Liver (tissue), 3 donors: ENCODE results near the gene FTCD.

Experiments used
- EGR1 ChIP-seq, 2 donors: IDR thresholded peaks; 2 replicates each; pipeline ENCODE4 v1.6.1; 2016 to 2018; ENCODE audit warnings: antibody characterized with exemption in 2 of 2, low read depth in 2 of 2
- FOXA2 ChIP-seq: IDR thresholded peaks from 2 replicates; pipeline ENCODE4 v1.6.1; 2016; ENCODE audit warnings: antibody characterized with exemption
- GABPA ChIP-seq, 2 donors: IDR thresholded peaks in 1 of 2; conservative IDR thresholded peaks in 1 of 2; 2 replicates each; pipeline ENCODE4 v1.6.1; 2016; ENCODE audit warnings: antibody characterized with exemption in 2 of 2, mild to moderate bottlenecking in 1 of 2, moderate library complexity in 1 of 2
- HNF4G ChIP-seq: IDR thresholded peaks from 2 replicates; pipeline ENCODE4 v1.6.1; 2016; ENCODE audit warnings: antibody characterized with exemption
- JUND ChIP-seq, 2 donors: IDR thresholded peaks; 2 replicates each; pipeline ENCODE4 v1.6.1; 2016; ENCODE audit warnings: antibody characterized with exemption in 2 of 2
- RAD21 ChIP-seq, 2 donors: IDR thresholded peaks; 2 replicates each; pipeline ENCODE4 v1.6.1; 2016; ENCODE audit warnings: antibody characterized with exemption in 2 of 2, mild to moderate bottlenecking in 2 of 2
- SP1 ChIP-seq: IDR thresholded peaks from 2 replicates; pipeline ENCODE4 v1.6.1; 2018; ENCODE audit warnings: antibody characterized with exemption, mild to moderate bottlenecking
- TAF1 ChIP-seq: conservative IDR thresholded peaks from 2 replicates; pipeline ENCODE4 v1.6.1; 2016; ENCODE audit warnings: antibody characterized with exemption, mild to moderate bottlenecking
- YY1 ChIP-seq: IDR thresholded peaks from 2 replicates; pipeline ENCODE4 v1.6.1; 2016; ENCODE audit warnings: antibody characterized with exemption, mild to moderate bottlenecking
- TF ChIP-seq, protein P1 (sequence below): fragments of 150-350 bp; IDR thresholded peaks from 2 replicates; pipeline ENCODE4 v1.5.1; 2017; ENCODE audit warnings: improper control_type of control experiment, low read depth, low read length; ENCODE audit not compliant: missing input control
- TF ChIP-seq, protein P2 (sequence below): IDR thresholded peaks from 2 replicates; pipeline ENCODE4 v1.6.1; 2016; ENCODE audit warnings: antibody characterized with exemption, mild to moderate bottlenecking
- TF ChIP-seq, protein P3 (sequence below): IDR thresholded peaks from 2 replicates; pipeline ENCODE4 v1.6.1; 2016; ENCODE audit warnings: antibody characterized with exemption
- TF ChIP-seq, protein P4 (sequence below): IDR thresholded peaks from 2 replicates; pipeline ENCODE4 v1.6.1; 2016; ENCODE audit warnings: antibody characterized with exemption
- TF ChIP-seq, protein P5 (sequence below): IDR thresholded peaks from 2 replicates; pipeline ENCODE4 v1.6.1; 2016; ENCODE audit warnings: antibody characterized with exemption
- donor health status: healthy.
- donor health status: healthy.

DNA sequence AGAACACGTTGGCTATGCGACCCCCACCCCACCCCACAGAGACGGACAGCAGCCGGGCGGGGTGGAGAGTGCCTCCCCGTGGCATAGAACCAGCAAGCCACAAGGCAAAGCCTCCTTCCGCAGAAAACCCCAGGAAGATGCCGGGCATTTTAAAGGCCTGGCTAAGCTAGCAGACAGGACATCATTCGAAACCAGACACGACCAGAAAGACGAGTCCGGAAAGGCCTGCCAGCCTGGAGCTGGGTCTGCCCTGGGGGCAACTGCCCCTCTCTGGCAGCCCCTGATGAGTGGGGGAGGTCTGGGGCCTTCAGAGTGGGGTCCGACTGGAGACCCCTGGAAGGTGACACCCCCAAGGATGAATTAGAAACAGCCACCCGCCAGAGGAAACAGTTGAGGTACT, 8.5 kb downstream of the FTCD start:
- TF ChIP-seq, protein P1, sequence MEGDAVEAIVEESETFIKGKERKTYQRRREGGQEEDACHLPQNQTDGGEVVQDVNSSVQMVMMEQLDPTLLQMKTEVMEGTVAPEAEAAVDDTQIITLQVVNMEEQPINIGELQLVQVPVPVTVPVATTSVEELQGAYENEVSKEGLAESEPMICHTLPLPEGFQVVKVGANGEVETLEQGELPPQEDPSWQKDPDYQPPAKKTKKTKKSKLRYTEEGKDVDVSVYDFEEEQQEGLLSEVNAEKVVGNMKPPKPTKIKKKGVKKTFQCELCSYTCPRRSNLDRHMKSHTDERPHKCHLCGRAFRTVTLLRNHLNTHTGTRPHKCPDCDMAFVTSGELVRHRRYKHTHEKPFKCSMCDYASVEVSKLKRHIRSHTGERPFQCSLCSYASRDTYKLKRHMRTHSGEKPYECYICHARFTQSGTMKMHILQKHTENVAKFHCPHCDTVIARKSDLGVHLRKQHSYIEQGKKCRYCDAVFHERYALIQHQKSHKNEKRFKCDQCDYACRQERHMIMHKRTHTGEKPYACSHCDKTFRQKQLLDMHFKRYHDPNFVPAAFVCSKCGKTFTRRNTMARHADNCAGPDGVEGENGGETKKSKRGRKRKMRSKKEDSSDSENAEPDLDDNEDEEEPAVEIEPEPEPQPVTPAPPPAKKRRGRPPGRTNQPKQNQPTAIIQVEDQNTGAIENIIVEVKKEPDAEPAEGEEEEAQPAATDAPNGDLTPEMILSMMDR = no peak
- TF ChIP-seq YY1 (no peak), RAD21 (IDR thresholded peaks at IDR 0.05) (no peak), TAF1 (no peak), SP1 (no peak), GABPA (IDR thresholded peaks at IDR 0.05 in 1 of 2, conservative IDR thresholded peaks at IDR 0.05 in 1 of 2) (no peak), EGR1 (IDR thresholded peaks at IDR 0.05; ENCODE audit: low read depth in 2 of 2) (no peak), JUND (IDR thresholded peaks at IDR 0.05) (no peak), HNF4G (no peak), FOXA2 (no peak)
- TF ChIP-seq, protein P2, sequence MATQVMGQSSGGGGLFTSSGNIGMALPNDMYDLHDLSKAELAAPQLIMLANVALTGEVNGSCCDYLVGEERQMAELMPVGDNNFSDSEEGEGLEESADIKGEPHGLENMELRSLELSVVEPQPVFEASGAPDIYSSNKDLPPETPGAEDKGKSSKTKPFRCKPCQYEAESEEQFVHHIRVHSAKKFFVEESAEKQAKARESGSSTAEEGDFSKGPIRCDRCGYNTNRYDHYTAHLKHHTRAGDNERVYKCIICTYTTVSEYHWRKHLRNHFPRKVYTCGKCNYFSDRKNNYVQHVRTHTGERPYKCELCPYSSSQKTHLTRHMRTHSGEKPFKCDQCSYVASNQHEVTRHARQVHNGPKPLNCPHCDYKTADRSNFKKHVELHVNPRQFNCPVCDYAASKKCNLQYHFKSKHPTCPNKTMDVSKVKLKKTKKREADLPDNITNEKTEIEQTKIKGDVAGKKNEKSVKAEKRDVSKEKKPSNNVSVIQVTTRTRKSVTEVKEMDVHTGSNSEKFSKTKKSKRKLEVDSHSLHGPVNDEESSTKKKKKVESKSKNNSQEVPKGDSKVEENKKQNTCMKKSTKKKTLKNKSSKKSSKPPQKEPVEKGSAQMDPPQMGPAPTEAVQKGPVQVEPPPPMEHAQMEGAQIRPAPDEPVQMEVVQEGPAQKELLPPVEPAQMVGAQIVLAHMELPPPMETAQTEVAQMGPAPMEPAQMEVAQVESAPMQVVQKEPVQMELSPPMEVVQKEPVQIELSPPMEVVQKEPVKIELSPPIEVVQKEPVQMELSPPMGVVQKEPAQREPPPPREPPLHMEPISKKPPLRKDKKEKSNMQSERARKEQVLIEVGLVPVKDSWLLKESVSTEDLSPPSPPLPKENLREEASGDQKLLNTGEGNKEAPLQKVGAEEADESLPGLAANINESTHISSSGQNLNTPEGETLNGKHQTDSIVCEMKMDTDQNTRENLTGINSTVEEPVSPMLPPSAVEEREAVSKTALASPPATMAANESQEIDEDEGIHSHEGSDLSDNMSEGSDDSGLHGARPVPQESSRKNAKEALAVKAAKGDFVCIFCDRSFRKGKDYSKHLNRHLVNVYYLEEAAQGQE = no peak
- TF ChIP-seq, protein P3, sequence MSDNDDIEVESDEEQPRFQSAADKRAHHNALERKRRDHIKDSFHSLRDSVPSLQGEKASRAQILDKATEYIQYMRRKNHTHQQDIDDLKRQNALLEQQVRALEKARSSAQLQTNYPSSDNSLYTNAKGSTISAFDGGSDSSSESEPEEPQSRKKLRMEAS = no peak
- TF ChIP-seq, protein P4, sequence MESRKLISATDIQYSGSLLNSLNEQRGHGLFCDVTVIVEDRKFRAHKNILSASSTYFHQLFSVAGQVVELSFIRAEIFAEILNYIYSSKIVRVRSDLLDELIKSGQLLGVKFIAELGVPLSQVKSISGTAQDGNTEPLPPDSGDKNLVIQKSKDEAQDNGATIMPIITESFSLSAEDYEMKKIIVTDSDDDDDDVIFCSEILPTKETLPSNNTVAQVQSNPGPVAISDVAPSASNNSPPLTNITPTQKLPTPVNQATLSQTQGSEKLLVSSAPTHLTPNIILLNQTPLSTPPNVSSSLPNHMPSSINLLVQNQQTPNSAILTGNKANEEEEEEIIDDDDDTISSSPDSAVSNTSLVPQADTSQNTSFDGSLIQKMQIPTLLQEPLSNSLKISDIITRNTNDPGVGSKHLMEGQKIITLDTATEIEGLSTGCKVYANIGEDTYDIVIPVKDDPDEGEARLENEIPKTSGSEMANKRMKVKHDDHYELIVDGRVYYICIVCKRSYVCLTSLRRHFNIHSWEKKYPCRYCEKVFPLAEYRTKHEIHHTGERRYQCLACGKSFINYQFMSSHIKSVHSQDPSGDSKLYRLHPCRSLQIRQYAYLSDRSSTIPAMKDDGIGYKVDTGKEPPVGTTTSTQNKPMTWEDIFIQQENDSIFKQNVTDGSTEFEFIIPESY = no peak
- TF ChIP-seq, protein P5, sequence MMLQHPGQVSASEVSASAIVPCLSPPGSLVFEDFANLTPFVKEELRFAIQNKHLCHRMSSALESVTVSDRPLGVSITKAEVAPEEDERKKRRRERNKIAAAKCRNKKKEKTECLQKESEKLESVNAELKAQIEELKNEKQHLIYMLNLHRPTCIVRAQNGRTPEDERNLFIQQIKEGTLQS = no peak
